RWPE1 (cell line): Measurements from ENCODE around the gene CXCL3.

Source experiments
- CTCF ChIA-PET: fragments of 350-600 bp; sonication (Branson Sonifier 250); formaldehyde crosslinking; extraction: SDS; loops from one replicate; lab custom pipeline; 2021; lab: Yijun Ruan, JAX
- POLR2A ChIA-PET: fragments of 400-600 bp; formaldehyde crosslinking; extraction: SDS; loops from one replicate; lab custom pipeline; 2020; ENCODE audit warnings: antibody characterized with exemption; ENCODE audit not compliant: low non-redundant PET; lab: Yijun Ruan, JAX
- DNase-seq: peaks from one replicate; pipeline ENCODE4 v3.0.0; 2012; ENCODE audit warnings: low spot score
- H3K27ac ChIP-seq: fragments of 450-650 bp; 2 replicates; pipeline ENCODE4 v1.5.1; 2017
- TF ChIP-seq, protein P1 (sequence below): fragments of 450-650 bp; conservative IDR thresholded peaks from 2 replicates; pipeline ENCODE4 v1.5.1; 2017; ENCODE audit warnings: low read depth, mild to moderate bottlenecking

CXCL3 gene

GRCh38 chr4:73989031-73989430 is 49.5 kb downstream of the CXCL3 start:
- no peak for DNase-seq
- POLR2A ChIA-PET, result no interaction called here
- TF ChIP-seq, protein P1, sequence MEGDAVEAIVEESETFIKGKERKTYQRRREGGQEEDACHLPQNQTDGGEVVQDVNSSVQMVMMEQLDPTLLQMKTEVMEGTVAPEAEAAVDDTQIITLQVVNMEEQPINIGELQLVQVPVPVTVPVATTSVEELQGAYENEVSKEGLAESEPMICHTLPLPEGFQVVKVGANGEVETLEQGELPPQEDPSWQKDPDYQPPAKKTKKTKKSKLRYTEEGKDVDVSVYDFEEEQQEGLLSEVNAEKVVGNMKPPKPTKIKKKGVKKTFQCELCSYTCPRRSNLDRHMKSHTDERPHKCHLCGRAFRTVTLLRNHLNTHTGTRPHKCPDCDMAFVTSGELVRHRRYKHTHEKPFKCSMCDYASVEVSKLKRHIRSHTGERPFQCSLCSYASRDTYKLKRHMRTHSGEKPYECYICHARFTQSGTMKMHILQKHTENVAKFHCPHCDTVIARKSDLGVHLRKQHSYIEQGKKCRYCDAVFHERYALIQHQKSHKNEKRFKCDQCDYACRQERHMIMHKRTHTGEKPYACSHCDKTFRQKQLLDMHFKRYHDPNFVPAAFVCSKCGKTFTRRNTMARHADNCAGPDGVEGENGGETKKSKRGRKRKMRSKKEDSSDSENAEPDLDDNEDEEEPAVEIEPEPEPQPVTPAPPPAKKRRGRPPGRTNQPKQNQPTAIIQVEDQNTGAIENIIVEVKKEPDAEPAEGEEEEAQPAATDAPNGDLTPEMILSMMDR, result no peak
- CTCF ChIA-PET, result interaction anchor here (0.6 kb wide), 1 partner anchor 109 kb away, joined by 3 read pairs; no protein-coding TSS in a partner anchor
- no peak overlapping the region for H3K27ac ChIP-seq

DNA sequence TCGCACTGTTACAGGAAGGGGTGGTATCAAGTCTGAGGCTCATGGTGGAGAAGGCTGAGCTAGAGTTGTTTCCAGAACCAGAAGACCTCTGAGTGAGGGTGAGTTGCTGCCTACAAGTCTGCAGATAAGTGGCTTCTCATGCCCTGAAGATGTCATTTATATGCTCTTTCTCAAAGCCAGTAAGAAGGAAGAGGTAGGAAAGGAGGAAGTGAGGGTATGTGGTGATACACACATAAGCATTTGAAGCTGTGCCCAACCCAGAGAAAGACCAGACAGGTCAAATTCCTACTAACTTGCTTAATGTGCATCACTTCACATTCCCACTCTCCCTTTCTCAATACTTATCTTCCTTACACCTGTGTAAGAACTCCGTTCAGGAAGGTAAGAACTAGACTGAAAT is 50.4 kb downstream of the CXCL3 start, which contains the start of gene PPBP:
PPBP (minus strand) TSS at position 130 of the 400 bp plus-strand sequence; CDS start at position 43, 87 bp downstream.
- no peak within 1 kb of the TSS for H3K27ac ChIP-seq
- ChIA-PET POLR2A (no interaction called here), CTCF (no interaction called here)
- TF ChIP-seq, protein P1, result no peak
- no peak for DNase-seq
